ENCODE results near the gene HSPA12B.

- TF ChIP-seq CTCF (IDR thresholded peaks at IDR 0.05) = no peak
- TF ChIP-seq EP300 (IDR thresholded peaks at IDR 0.05) = peak in 2 of 4 donors; percentile 3 to 35
Observed at GRCh38 chr20:3739054-3739925, 6.8 kb downstream of the HSPA12B start.

All from upper lobe of left lung (tissue), 4 donors.